Fibroblast of lung (primary cell): Measurements from ENCODE around the gene AGBL1. TPM values are rescaled to one million over a fixed set of nuclear protein-coding genes. Genes with fewer than 3 reads are reported as not detected.

Experiments used
- DNase-seq, 2 donors: peaks; one replicate each; pipeline versions ENCODE4 v3.0.0 to v3.0.0-alpha.2; 2010; ENCODE audit warnings: low read depth in 2 of 2
- H2AFZ ChIP-seq: 2 replicates; pipeline ENCODE4 v1.5.1; 2012; ENCODE audit warnings: low read length, control low read depth, inconsistent platforms
- H3K27ac ChIP-seq: 2 replicates; pipeline ENCODE4 v1.5.1; 2011; ENCODE audit warnings: low read length, control low read depth; ENCODE audit not compliant: insufficient read depth
- H3K27me3 ChIP-seq: 2 replicates; pipeline ENCODE4 v1.5.1; 2011; ENCODE audit warnings: mild to moderate bottlenecking, low read length; ENCODE audit not compliant: control insufficient read depth, insufficient read depth
- H3K36me3 ChIP-seq: 2 replicates; pipeline ENCODE4 v1.5.1; 2011; ENCODE audit warnings: low read length; ENCODE audit not compliant: control insufficient read depth, insufficient read depth
- H3K4me1 ChIP-seq: 2 replicates; pipeline ENCODE4 v1.5.1; 2011; ENCODE audit warnings: low read length; ENCODE audit not compliant: control insufficient read depth, insufficient read depth; ENCODE audit errors: extremely low read depth
- H3K4me2 ChIP-seq: 2 replicates; pipeline ENCODE4 v1.5.1; 2011; ENCODE audit warnings: low read length, control low read depth; ENCODE audit not compliant: insufficient read depth; ENCODE audit errors: extremely low read depth
- H3K4me3 ChIP-seq, 4 experiments: fragments of 200-600 bp in 1 of 4; sonication (generic) in 1 of 4; replicated peaks in 1 of 4; 2 replicates each; pipeline ENCODE4 v1.5.1; 2011 to 2016; ENCODE audit warnings: low read length in 4 of 4, low read depth in 3 of 4, mild to moderate bottlenecking in 3 of 4, control low read depth in 2 of 4, inconsistent platforms in 1 of 4, mixed read lengths in 1 of 4; ENCODE audit not compliant: insufficient read depth in 1 of 4; ENCODE audit errors: control extremely low read depth in 1 of 4
- H3K79me2 ChIP-seq: 2 replicates; pipeline ENCODE4 v1.5.1; 2012; ENCODE audit warnings: mild to moderate bottlenecking, low read length, inconsistent platforms; ENCODE audit not compliant: control insufficient read depth, insufficient read depth
- H3K9ac ChIP-seq: 2 replicates; pipeline ENCODE4 v1.5.1; 2011; ENCODE audit warnings: mild to moderate bottlenecking, low read length, control low read depth; ENCODE audit not compliant: insufficient read depth
- H3K9me3 ChIP-seq: 2 replicates; pipeline ENCODE4 v1.5.1; 2012; ENCODE audit warnings: low read depth, low read length; ENCODE audit not compliant: control insufficient read depth, insufficient read depth
- H4K20me1 ChIP-seq: 2 replicates; pipeline ENCODE4 v1.5.1; 2011; ENCODE audit warnings: low read length; ENCODE audit not compliant: control insufficient read depth, insufficient read depth; ENCODE audit errors: extremely low read depth
- CTCF ChIP-seq, 2 donors: IDR thresholded peaks in 1 of 2; conservative IDR thresholded peaks in 1 of 2; 1 replicate in 1 of 2; 2 replicates in 1 of 2; pipeline ENCODE4 v1.5.1; 2011 to 2012; ENCODE audit warnings: low read length in 2 of 2, control low read depth in 1 of 2, inconsistent platforms in 1 of 2, low read depth in 1 of 2, mild to moderate bottlenecking in 1 of 2
- EZH2 ChIP-seq: IDR thresholded peaks from 2 replicates; pipeline ENCODE4 v1.5.1; 2012; ENCODE audit warnings: low read length, control low read depth, mild to moderate bottlenecking; ENCODE audit errors: missing control alignments
- polyA plus RNA-seq, 2 donors: library from polyadenylated mRNA; depleted of rRNA in 1 of 2; stranded (reverse) in 1 of 2; unstranded in 1 of 2; fragments of >200 nt; gene quantifications; 2 replicates each; pipeline ENCODE4 v1.2.1, GENCODE V29; 2011 to 2012; ENCODE audit warnings: missing spikeins in 1 of 2
- total RNA-seq: library from RNA; depleted of rRNA; stranded (reverse); fragments of >200 nt; gene quantifications from 2 replicates; pipeline ENCODE4 v1.2.1, GENCODE V29; 2014

Gene AGBL1
- total and polyA plus RNA-seq, 2 donors (not counting 1 experiment from before 2014, with no cell fraction given), result not detected

- Histone ChIP-seq H3K27me3 (no peaks in the 10 kb centered on the region), H3K79me2 (no peaks in the 10 kb centered on the region), H3K4me3 (no peak overlapping the region), H4K20me1 (no peaks in the 10 kb centered on the region), H3K9me3 (no peaks in the 10 kb centered on the region), H3K27ac (no peak overlapping the region), H2AFZ (no peak overlapping the region), H3K9ac (no peak overlapping the region), H3K4me2 (no peak overlapping the region), H3K4me1 (no peaks in the 10 kb centered on the region), H3K36me3 (no peaks in the 10 kb centered on the region)
- DNase-seq, result peak in 1 of 2 donors; percentile 6
- no peak for TF ChIP-seq EZH2
- TF ChIP-seq CTCF (conservative IDR thresholded peaks at IDR 0.05 in 1 of 2, IDR thresholded peaks at IDR 0.05 in 1 of 2; ENCODE audit: low read depth in 1 of 2, low read length in 2 of 2), result peak in 1 of 2 donors; percentile 21
Observed at GRCh38 chr15:86743283-86743903, 663.7 kb downstream of the AGBL1 start.

GRCh38 chr15:86744198-86744780 lies 664.6 kb downstream of the AGBL1 start:
- Histone ChIP-seq H3K9me3 (no peaks in the 10 kb centered on the region), H4K20me1 (no peaks in the 10 kb centered on the region), H3K4me3 (no peak overlapping the region), H3K36me3 (no peaks in the 10 kb centered on the region), H3K9ac (no peak overlapping the region), H3K79me2 (no peaks in the 10 kb centered on the region), H3K27me3 (no peaks in the 10 kb centered on the region), H2AFZ (no peak overlapping the region), H3K4me2 (no peak overlapping the region), H3K4me1 (no peaks in the 10 kb centered on the region), H3K27ac (no peak overlapping the region)
- DNase-seq, result no peak
- TF ChIP-seq EZH2 (no peak), CTCF (conservative IDR thresholded peaks at IDR 0.05 in 1 of 2, IDR thresholded peaks at IDR 0.05 in 1 of 2; ENCODE audit: low read depth in 1 of 2, low read length in 2 of 2) (no peak)

- Histone ChIP-seq H3K79me2 (no peaks in the 10 kb centered on the region), H3K4me2 (no peak overlapping the region), H3K9ac (no peak overlapping the region), H3K4me3 (no peak overlapping the region), H3K4me1 (no peaks in the 10 kb centered on the region), H4K20me1 (no peaks in the 10 kb centered on the region), H3K36me3 (no peaks in the 10 kb centered on the region), H3K27me3 (no peaks in the 10 kb centered on the region), H2AFZ (no peak overlapping the region), H3K9me3 (no peaks in the 10 kb centered on the region), H3K27ac (no peak overlapping the region)
- no peak for DNase-seq
- TF ChIP-seq EZH2 (no peak), CTCF (conservative IDR thresholded peaks at IDR 0.05 in 1 of 2, IDR thresholded peaks at IDR 0.05 in 1 of 2; ENCODE audit: low read depth in 1 of 2, low read length in 2 of 2) (no peak)
Observed at GRCh38 chr15:86751116-86751515, 671.4 kb downstream of the AGBL1 start.
